GM12878 (cell line): ENCODE results near the gene DIRAS1. TPM values are rescaled to one million over a fixed set of nuclear protein-coding genes. Genes with fewer than 3 reads are reported as not detected.
A peak's percentile ranks its signal among the peaks of the same experiment; 100 is the strongest.

ENCODE experiments used
- ATAC-seq: fragments of 200-7000 bp; cut with Tn5 transposase; 3 replicates; pipeline ENCODE4 v1.9.1; 2020; ENCODE audit warnings: mild to moderate bottlenecking, moderate library complexity
- BruUV-seq: library from RNA; stranded (reverse); fragments of 400-500 nt; replicated peaks from 2 replicates; lab custom pipeline; 2021; lab: Mats Ljungman, UMichigan
- CTCF ChIA-PET: fragments of 300-600 bp; sonication (Branson Sonifier 250); formaldehyde crosslinking; extraction: SDS; loops from one replicate; lab custom pipeline; 2021; ENCODE audit warnings: inconsistent platforms; lab: Yijun Ruan, JAX
- POLR2A ChIA-PET: fragments of 350-600 bp; formaldehyde crosslinking; extraction: SDS; loops from one replicate; lab custom pipeline; 2021; ENCODE audit warnings: inconsistent platforms; lab: Charles Lee
- RAD21 ChIA-PET: fragments of 300-600 bp; sonication (Branson Sonifier 250); formaldehyde crosslinking; loops from one replicate; lab custom pipeline; 2023; ENCODE audit warnings: antibody characterized with exemption; ENCODE audit not compliant: unreplicated experiment; lab: Charles Lee
- SMC1A ChIA-PET: fragments of 300-600 bp; sonication (Branson Sonifier 250); formaldehyde crosslinking; loops from one replicate; lab custom pipeline; 2023; ENCODE audit not compliant: unreplicated experiment, uncharacterized antibody; lab: Charles Lee
- DNase-seq: peaks from one replicate; pipeline ENCODE4 v3.0.0-alpha.2; 2011; ENCODE audit warnings: low read depth, low spot score
- FAIRE-seq: peaks from 3 replicates; lab custom pipeline; 2011; peaks lifted over from hg19 to GRCh38; lab: Jason Lieb, UNC
- H2AFZ ChIP-seq: 2 replicates; pipeline ENCODE4 v1.6.0; 2011; ENCODE audit warnings: low read depth, low read length, control low read depth; ENCODE audit not compliant: control insufficient read depth
- H3K27ac ChIP-seq: 2 replicates; pipeline ENCODE4 v1.5.1; 2011; ENCODE audit warnings: control low read depth; ENCODE audit not compliant: control insufficient read depth, insufficient read depth
- H3K27me3 ChIP-seq, 2 experiments: replicated peaks in 1 of 2; 2 replicates each; pipeline versions ENCODE4 v1.6.0 to v1.6.1; 2011; ENCODE audit warnings: low read length in 1 of 2; ENCODE audit not compliant: control insufficient read depth in 2 of 2, insufficient read depth in 2 of 2
- H3K36me3 ChIP-seq, 2 experiments: 2 replicates each; pipeline ENCODE4 v1.5.1; 2011; ENCODE audit warnings: low read length in 1 of 2; ENCODE audit not compliant: control insufficient read depth in 2 of 2, insufficient read depth in 2 of 2
- H3K4me1 ChIP-seq: 2 replicates; pipeline ENCODE4 v1.6.1; 2011; ENCODE audit warnings: mild to moderate bottlenecking, low read length, moderate library complexity, mixed read lengths; ENCODE audit not compliant: control insufficient read depth, insufficient read depth
- H3K4me2 ChIP-seq: 2 replicates; pipeline ENCODE4 v1.6.0; 2011; ENCODE audit warnings: control low read depth; ENCODE audit not compliant: control insufficient read depth, insufficient read depth
- H3K4me3 ChIP-seq: fragments of 200-600 bp; sonication (generic); 2 replicates; pipeline ENCODE4 v1.5.1; 2016
- H3K79me2 ChIP-seq: 2 replicates; pipeline ENCODE4 v1.6.0; 2011; ENCODE audit warnings: low read length; ENCODE audit not compliant: control insufficient read depth, insufficient read depth
- H3K9ac ChIP-seq: 2 replicates; pipeline ENCODE4 v1.8.0; 2011; ENCODE audit warnings: low read length, control low read depth, mixed read lengths; ENCODE audit not compliant: control insufficient read depth, insufficient read depth
- H3K9me3 ChIP-seq: replicated peaks from 3 replicates; pipeline ENCODE4 v1.5.1; 2011; ENCODE audit warnings: mild to moderate bottlenecking, low read length; ENCODE audit not compliant: control insufficient read depth, insufficient read depth
- H4K20me1 ChIP-seq: 2 replicates; pipeline ENCODE4 v1.6.0; 2011; ENCODE audit not compliant: control insufficient read depth, insufficient read depth
- BHLHE40 ChIP-seq, 2 experiments: fragments of 450-650 bp in 1 of 2; IDR thresholded peaks; 2 replicates each; pipeline ENCODE4 v1.6.1; 2011 to 2017; ENCODE audit warnings: low read depth in 2 of 2, borderline replicate concordance in 1 of 2, improper control_type of control experiment in 1 of 2, low read length in 1 of 2, mild to moderate bottlenecking in 1 of 2
- CBFB ChIP-seq: IDR thresholded peaks from 2 replicates; pipeline ENCODE4 v1.6.1; 2016; ENCODE audit warnings: antibody characterized with exemption, low read depth
- DPF2 ChIP-seq: fragments of 450-650 bp; IDR thresholded peaks from 2 replicates; pipeline ENCODE4 v1.6.1; 2017; ENCODE audit warnings: mild to moderate bottlenecking
- POLR2A ChIP-seq: IDR thresholded peaks from 2 replicates; pipeline ENCODE4 v1.6.1; 2011; ENCODE audit warnings: low read depth, mild to moderate bottlenecking, low read length
- RUNX3 ChIP-seq: IDR thresholded peaks from 2 replicates; pipeline ENCODE4 v1.6.1; 2012; ENCODE audit warnings: low read length, inconsistent platforms
- WGBS: methylation state at CpG from one replicate; pipeline ENCODE4 v1.1.6; 2016; ENCODE audit warnings: low lambda C conversion rate; ENCODE audit not compliant: insufficient replicate concordance, insufficient coverage; ENCODE audit errors: missing lambda C conversion rate; 5-methylcytosine and 5-hydroxymethylcytosine counted together
- in situ Hi-C: fragments of 300-500 bp; cut with MboI; formaldehyde crosslinking; loops from 9 replicates; pipeline ENCODE4 v1.14.3; 2018; ENCODE audit warnings: mixed read lengths
- intact Hi-C: fragments of 100-400 bp; cut with micrococcal nuclease; formaldehyde crosslinking; loops from one replicate; pipeline ENCODE4 v1.14.2; 2022; ENCODE audit not compliant: unreplicated experiment
- polyA plus RNA-seq, 11 experiments: library from polyadenylated mRNA; depleted of rRNA in 4 of 11; unstranded in 6 of 11; stranded (reverse) in 5 of 11; fragments of >200 nt; fragmentation: Nextera tagmentation in 4 of 11; fragmentation: Illumina TruSeq in 1 of 11; extraction: Ambion mirVana in 4 of 11; extraction: Trizol in 1 of 11; gene quantifications; 1 replicate in 1 of 11; 2 replicates in 10 of 11; pipeline versions ENCODE4 v1.2.1 to v1.2.3, GENCODE V29; 2011 to 2016; ENCODE audit warnings: inconsistent platforms in 2 of 11, missing spikeins in 2 of 11, low read depth in 1 of 11
- total RNA-seq, 4 experiments: library from RNA; depleted of rRNA in 3 of 4; stranded (reverse); fragments of >200 nt in 3 of 4; fragmentation: Illumina TruSeq in 1 of 4; extraction: Trizol in 1 of 4; gene quantifications; 2 replicates each; pipeline versions ENCODE4 v1.2.1 to v1.2.3, GENCODE V29; 2013 to 2021
- TF ChIP-seq, protein P1 (sequence below): fragments of 450-650 bp; IDR thresholded peaks from 2 replicates; pipeline ENCODE4 v1.6.1; 2018; ENCODE audit warnings: mild to moderate bottlenecking, low read depth, moderate library complexity; ENCODE audit not compliant: partially characterized antibody
- TF ChIP-seq, protein P2 (sequence below): fragments of 450-650 bp; formaldehyde crosslinking; IDR thresholded peaks from 2 replicates; pipeline ENCODE4 v1.4.0; 2020; ENCODE audit warnings: mild to moderate bottlenecking, moderate library complexity
- TF ChIP-seq, protein P3 (sequence below): fragments of 450-650 bp; IDR thresholded peaks from 2 replicates; pipeline ENCODE4 v1.6.1; 2017; ENCODE audit warnings: mild to moderate bottlenecking, moderate library complexity

DIRAS1 gene
- total and polyA plus RNA-seq, 10 of the 15 experiments (the other 5 are each of a cell fraction or from before 2014, with no cell fraction given) = 0.04 to 0.18 (median 0.08) TPM; not detected in 3

DNA sequence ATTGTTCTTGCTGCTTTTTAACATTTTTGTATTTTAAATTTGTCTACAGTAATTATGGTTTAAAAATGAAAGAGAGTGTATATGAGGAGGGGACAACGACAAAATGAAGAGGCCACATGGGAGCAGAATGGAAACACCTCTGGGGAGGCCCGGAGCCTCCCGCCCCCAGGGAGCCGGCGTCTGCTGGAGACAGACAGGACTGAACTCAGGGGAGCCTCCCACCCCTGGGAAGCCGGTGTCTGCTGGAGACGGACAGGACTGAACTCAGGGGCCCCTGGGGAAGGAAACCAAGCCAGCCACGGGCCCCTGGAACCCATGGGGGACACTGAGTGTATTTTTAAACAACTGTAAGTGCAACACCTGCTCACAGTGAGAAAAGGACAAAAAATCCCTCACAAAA, 35.3 kb upstream of the DIRAS1 start (continued):
- TF ChIP-seq, protein P1, sequence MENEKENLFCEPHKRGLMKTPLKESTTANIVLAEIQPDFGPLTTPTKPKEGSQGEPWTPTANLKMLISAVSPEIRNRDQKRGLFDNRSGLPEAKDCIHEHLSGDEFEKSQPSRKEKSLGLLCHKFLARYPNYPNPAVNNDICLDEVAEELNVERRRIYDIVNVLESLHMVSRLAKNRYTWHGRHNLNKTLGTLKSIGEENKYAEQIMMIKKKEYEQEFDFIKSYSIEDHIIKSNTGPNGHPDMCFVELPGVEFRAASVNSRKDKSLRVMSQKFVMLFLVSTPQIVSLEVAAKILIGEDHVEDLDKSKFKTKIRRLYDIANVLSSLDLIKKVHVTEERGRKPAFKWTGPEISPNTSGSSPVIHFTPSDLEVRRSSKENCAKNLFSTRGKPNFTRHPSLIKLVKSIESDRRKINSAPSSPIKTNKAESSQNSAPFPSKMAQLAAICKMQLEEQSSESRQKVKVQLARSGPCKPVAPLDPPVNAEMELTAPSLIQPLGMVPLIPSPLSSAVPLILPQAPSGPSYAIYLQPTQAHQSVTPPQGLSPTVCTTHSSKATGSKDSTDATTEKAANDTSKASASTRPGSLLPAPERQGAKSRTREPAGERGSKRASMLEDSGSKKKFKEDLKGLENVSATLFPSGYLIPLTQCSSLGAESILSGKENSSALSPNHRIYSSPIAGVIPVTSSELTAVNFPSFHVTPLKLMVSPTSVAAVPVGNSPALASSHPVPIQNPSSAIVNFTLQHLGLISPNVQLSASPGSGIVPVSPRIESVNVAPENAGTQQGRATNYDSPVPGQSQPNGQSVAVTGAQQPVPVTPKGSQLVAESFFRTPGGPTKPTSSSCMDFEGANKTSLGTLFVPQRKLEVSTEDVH = no peak
- TF ChIP-seq, all 136 proteins: peak for 0

DNA sequence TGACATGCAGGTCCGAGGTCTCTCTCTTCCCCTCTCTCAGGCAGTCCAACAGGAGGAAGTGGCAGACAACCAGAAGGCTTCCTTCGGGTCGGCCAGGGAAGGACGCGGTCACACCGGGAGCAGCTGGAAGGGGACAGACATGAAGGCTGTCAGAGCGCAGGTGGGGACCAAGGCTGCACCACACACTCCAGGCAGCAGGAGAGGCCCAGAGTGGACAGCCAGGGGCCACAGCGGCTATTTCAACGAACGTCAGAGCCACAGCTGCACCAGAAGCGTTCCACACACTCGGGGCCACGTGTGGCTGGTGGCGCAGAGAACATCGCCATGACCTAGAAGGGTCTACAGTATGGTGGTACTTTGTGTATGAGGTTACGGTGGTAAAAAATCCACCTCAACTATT, 34.6 kb upstream of the DIRAS1 start:
- no peak for DNase-seq
- RAD21 ChIA-PET = no interaction called here
- FAIRE-seq = no peak
- intact Hi-C loops (no loop called here), in situ Hi-C loops (no loop called here)
- SMC1A ChIA-PET = interaction anchor here (0.6 kb wide), 1 partner anchor 93 kb away, joined by 3 read pairs; no protein-coding TSS in a partner anchor
- CTCF ChIA-PET = no interaction called here
- Histone ChIP-seq H3K9ac (no peak overlapping the region), H3K36me3 (peaks cover 8 to 22% of the 10 kb centered on the region in 2 experiments), H3K4me3 (no peak overlapping the region), H2AFZ (no peak overlapping the region), H3K27me3 (no peaks in the 10 kb centered on the region), H3K79me2 (no peaks in the 10 kb centered on the region), H3K9me3 (no peaks in the 10 kb centered on the region), H3K4me2 (no peak overlapping the region), H3K27ac (no peak overlapping the region), H4K20me1 (no peaks in the 10 kb centered on the region), H3K4me1 (no peaks in the 10 kb centered on the region; the same call in 1 of the 2 replicates)
- no TSS peak for BruUV-seq
- WGBS = 92% methylated on average over 16 of the region's 16 CpGs
- ATAC-seq = no peak
- POLR2A ChIA-PET = no interaction called here
- TF ChIP-seq POLR2A (0 out of 2 replicates have a peak, but pooled peaks have one; percentile 17), BHLHE40 (IDR thresholded peaks at IDR 0.05; ENCODE audit: borderline replicate concordance in 1 of 2, low read depth in 2 of 2, low read length in 1 of 2) (no peak), RUNX3 (no peak), CBFB (no peak), DPF2 (no peak)
- TF ChIP-seq, protein P2, sequence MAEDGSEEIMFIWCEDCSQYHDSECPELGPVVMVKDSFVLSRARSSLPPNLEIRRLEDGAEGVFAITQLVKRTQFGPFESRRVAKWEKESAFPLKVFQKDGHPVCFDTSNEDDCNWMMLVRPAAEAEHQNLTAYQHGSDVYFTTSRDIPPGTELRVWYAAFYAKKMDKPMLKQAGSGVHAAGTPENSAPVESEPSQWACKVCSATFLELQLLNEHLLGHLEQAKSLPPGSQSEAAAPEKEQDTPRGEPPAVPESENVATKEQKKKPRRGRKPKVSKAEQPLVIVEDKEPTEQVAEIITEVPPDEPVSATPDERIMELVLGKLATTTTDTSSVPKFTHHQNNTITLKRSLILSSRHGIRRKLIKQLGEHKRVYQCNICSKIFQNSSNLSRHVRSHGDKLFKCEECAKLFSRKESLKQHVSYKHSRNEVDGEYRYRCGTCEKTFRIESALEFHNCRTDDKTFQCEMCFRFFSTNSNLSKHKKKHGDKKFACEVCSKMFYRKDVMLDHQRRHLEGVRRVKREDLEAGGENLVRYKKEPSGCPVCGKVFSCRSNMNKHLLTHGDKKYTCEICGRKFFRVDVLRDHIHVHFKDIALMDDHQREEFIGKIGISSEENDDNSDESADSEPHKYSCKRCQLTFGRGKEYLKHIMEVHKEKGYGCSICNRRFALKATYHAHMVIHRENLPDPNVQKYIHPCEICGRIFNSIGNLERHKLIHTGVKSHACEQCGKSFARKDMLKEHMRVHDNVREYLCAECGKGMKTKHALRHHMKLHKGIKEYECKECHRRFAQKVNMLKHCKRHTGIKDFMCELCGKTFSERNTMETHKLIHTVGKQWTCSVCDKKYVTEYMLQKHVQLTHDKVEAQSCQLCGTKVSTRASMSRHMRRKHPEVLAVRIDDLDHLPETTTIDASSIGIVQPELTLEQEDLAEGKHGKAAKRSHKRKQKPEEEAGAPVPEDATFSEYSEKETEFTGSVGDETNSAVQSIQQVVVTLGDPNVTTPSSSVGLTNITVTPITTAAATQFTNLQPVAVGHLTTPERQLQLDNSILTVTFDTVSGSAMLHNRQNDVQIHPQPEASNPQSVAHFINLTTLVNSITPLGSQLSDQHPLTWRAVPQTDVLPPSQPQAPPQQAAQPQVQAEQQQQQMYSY = no peak
- TF ChIP-seq, protein P3, sequence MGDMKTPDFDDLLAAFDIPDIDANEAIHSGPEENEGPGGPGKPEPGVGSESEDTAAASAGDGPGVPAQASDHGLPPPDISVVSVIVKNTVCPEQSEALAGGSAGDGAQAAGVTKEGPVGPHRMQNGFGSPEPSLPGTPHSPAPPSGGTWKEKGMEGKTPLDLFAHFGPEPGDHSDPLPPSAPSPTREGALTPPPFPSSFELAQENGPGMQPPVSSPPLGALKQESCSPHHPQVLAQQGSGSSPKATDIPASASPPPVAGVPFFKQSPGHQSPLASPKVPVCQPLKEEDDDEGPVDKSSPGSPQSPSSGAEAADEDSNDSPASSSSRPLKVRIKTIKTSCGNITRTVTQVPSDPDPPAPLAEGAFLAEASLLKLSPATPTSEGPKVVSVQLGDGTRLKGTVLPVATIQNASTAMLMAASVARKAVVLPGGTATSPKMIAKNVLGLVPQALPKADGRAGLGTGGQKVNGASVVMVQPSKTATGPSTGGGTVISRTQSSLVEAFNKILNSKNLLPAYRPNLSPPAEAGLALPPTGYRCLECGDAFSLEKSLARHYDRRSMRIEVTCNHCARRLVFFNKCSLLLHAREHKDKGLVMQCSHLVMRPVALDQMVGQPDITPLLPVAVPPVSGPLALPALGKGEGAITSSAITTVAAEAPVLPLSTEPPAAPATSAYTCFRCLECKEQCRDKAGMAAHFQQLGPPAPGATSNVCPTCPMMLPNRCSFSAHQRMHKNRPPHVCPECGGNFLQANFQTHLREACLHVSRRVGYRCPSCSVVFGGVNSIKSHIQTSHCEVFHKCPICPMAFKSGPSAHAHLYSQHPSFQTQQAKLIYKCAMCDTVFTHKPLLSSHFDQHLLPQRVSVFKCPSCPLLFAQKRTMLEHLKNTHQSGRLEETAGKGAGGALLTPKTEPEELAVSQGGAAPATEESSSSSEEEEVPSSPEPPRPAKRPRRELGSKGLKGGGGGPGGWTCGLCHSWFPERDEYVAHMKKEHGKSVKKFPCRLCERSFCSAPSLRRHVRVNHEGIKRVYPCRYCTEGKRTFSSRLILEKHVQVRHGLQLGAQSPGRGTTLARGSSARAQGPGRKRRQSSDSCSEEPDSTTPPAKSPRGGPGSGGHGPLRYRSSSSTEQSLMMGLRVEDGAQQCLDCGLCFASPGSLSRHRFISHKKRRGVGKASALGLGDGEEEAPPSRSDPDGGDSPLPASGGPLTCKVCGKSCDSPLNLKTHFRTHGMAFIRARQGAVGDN = no peak
